Kidney tubule cell (primary cell): ENCODE results near the gene DNAJC5.
A peak's percentile ranks its signal among the peaks of the same experiment; 100 is the strongest.
"Not testable (repeated sequence)": the region's sequence is repeated elsewhere in the genome, so short reads cannot be mapped to it uniquely, and the experiment has no call there.

Experiments
- DNase-seq: peaks from one replicate; pipeline ENCODE4 v3.0.0-alpha.2; 2018; ENCODE audit warnings: low spot score

DNAJC5 gene

GRCh38 chr20:63911176-63911575, 16.2 kb downstream of the DNAJC5 start:
- DNase-seq, result peak; percentile 87

- DNase-seq, result no peak
Observed at GRCh38 chr20:63913768-63914167, 18.8 kb downstream of the DNAJC5 start.

GRCh38 chr20:63915471-63915870, 20.5 kb downstream of the DNAJC5 start:
- no peak for DNase-seq

- DNase-seq, result not testable (repeated sequence)
Observed at GRCh38 chr20:63916371-63916939, 21.5 kb downstream of the DNAJC5 start.

- peak; percentile 46 for DNase-seq
Observed at GRCh38 chr20:63917811-63918210, 22.9 kb downstream of the DNAJC5 start.

- DNase-seq, result no peak
Observed at GRCh38 chr20:63919130-63919529, 24.2 kb downstream of the DNAJC5 start.

- DNase-seq, result no peak
Observed at GRCh38 chr20:63920226-63920625, 25.3 kb downstream of the DNAJC5 start.

GRCh38 chr20:63923651-63924050, 28.7 kb downstream of the DNAJC5 start:
- no peak for DNase-seq

GRCh38 chr20:63924241-63924640, 29.3 kb downstream of the DNAJC5 start:
- DNase-seq, result no peak

- DNase-seq, result no peak
Observed at GRCh38 chr20:63926298-63926697, 31.4 kb downstream of the DNAJC5 start.

GRCh38 chr20:63929071-63929470, 34.1 kb downstream of the DNAJC5 start:
- DNase-seq, result no peak

GRCh38 chr20:63929473-63929883, 34.6 kb downstream of the DNAJC5 start:
- not testable (repeated sequence) for DNase-seq

GRCh38 chr20:63930971-63931553, 36.1 kb downstream of the DNAJC5 start:
- no peak for DNase-seq

GRCh38 chr20:63931735-63932134, 36.8 kb downstream of the DNAJC5 start:
- no peak for DNase-seq

GRCh38 chr20:63932606-63933160, 37.8 kb downstream of the DNAJC5 start:
- DNase-seq, result no peak

GRCh38 chr20:63933646-63934045, 38.7 kb downstream of the DNAJC5 start:
- no peak for DNase-seq

GRCh38 chr20:63934271-63935068, 39.5 kb downstream of the DNAJC5 start:
- no peak for DNase-seq

GRCh38 chr20:63935447-63935846, 40.5 kb downstream of the DNAJC5 start:
- DNase-seq, result no peak

- no peak for DNase-seq
Observed at GRCh38 chr20:63937596-63937995, 42.7 kb downstream of the DNAJC5 start.

GRCh38 chr20:63939061-63939935, 44.4 kb downstream of the DNAJC5 start:
- DNase-seq, result no peak

- no peak for DNase-seq
Observed at GRCh38 chr20:63940071-63940471, 45.1 kb downstream of the DNAJC5 start.
